Right lobe of liver (tissue), 4 donors: ENCODE measurements around the gene MARCHF4.

ENCODE experiments used
- CTCF ChIP-seq, 4 donors: fragments of 200-600 bp in 3 of 4; fragments of 450-650 bp in 1 of 4; IDR thresholded peaks; one replicate each; pipeline versions ENCODE4 v1.5.1 to v1.8.0; 2016 to 2022; ENCODE audit warnings: antibody characterized with exemption in 4 of 4, mild to moderate bottlenecking in 2 of 4
- POLR2A ChIP-seq: fragments of 450-650 bp; IDR thresholded peaks from one replicate; pipeline ENCODE4 v1.6.1; 2017; ENCODE audit warnings: antibody characterized with exemption, mild to moderate bottlenecking
- donor health status: DM: no; HTN: no; CAD: no.
- donor health status: DM: no; HTN: no; CAD: no.
- donor health status: DM: no; HTN: yes; CAD: no.

GRCh38 chr2:216375286-216375685 is 3.0 kb upstream of the MARCHF4 start:
- TF ChIP-seq POLR2A (no peak), CTCF (IDR thresholded peaks at IDR 0.05) (no peak)
